SK-N-SH (cell line): ENCODE results near the gene HMGB1. TPM values are rescaled to one million over a fixed set of nuclear protein-coding genes. Genes with fewer than 3 reads are reported as not detected.
A peak's percentile ranks its signal among the peaks of the same experiment; 100 is the strongest.

Experiments
- CTCF ChIA-PET: fragments of 300-600, 350-600 bp; formaldehyde crosslinking; extraction: SDS; loops from one replicate; lab custom pipeline; 2021; lab: Yijun Ruan, JAX
- POLR2A ChIA-PET: fragments of 350-600 bp; sonication (Branson Sonifier 250); formaldehyde crosslinking; extraction: SDS; loops from one replicate; lab custom pipeline; 2020; ENCODE audit warnings: antibody characterized with exemption, inconsistent platforms; lab: Yijun Ruan, JAX
- DNase-seq: peaks from one replicate; pipeline ENCODE4 v3.0.0; 2012
- H2AFZ ChIP-seq: fragments of 200-600 bp; sonication (generic); 2 replicates; pipeline ENCODE4 v1.8.1; 2016; ENCODE audit warnings: antibody characterized with exemption, mild to moderate bottlenecking, low read depth
- H3F3A ChIP-seq: fragments of 200-600 bp; sonication (generic); replicated peaks from 2 replicates; pipeline ENCODE3; 2016; ENCODE audit warnings: antibody characterized with exemption, mild to moderate bottlenecking; ENCODE audit not compliant: insufficient read depth
- H3K27ac ChIP-seq, 2 experiments: fragments of 200-500 bp in 1 of 2; fragments of 200-600 bp in 1 of 2; sonication (Bioruptor generic) in 1 of 2; sonication (generic), shearing (Covaris generic) in 1 of 2; 2 replicates each; pipeline versions ENCODE4 v1.5.1 to v1.6.1; 2014 to 2016; ENCODE audit warnings: low read depth in 2 of 2, inconsistent platforms in 1 of 2, low read length in 1 of 2, mild to moderate bottlenecking in 1 of 2, mixed read lengths in 1 of 2
- H3K27me3 ChIP-seq: fragments of 200-600 bp; sonication (generic), shearing (Covaris generic); 2 replicates; pipeline ENCODE4 v1.6.1; 2016; ENCODE audit warnings: mixed run types; ENCODE audit not compliant: insufficient read depth
- H3K36me3 ChIP-seq, 2 experiments: fragments of 200-500 bp in 1 of 2; fragments of 200-600 bp in 1 of 2; sonication (Bioruptor generic) in 1 of 2; sonication (generic) in 1 of 2; replicated peaks in 1 of 2; 2 replicates each; pipeline versions ENCODE3 to v1.5.1; 2014 to 2016; ENCODE audit warnings: low read length in 1 of 2, mild to moderate bottlenecking in 1 of 2; ENCODE audit not compliant: insufficient read depth in 2 of 2, control insufficient read depth in 1 of 2
- H3K4me1 ChIP-seq, 2 experiments: fragments of 200-500 bp in 1 of 2; fragments of 200-600 bp in 1 of 2; sonication (Bioruptor generic) in 1 of 2; sonication (generic), shearing (Covaris generic) in 1 of 2; 2 replicates each; pipeline versions ENCODE4 v1.5.1 to v1.6.1; 2014 to 2016; ENCODE audit warnings: low read depth in 1 of 2, low read length in 1 of 2, mixed run types in 1 of 2; ENCODE audit not compliant: insufficient read depth in 2 of 2, control insufficient read depth in 1 of 2
- H3K4me2 ChIP-seq: fragments of 200-600 bp; sonication (generic), shearing (Covaris generic); 2 replicates; pipeline ENCODE4 v1.6.1; 2017; ENCODE audit warnings: mixed run types
- H3K4me3 ChIP-seq, 2 experiments: fragments of 200-500 bp in 1 of 2; fragments of 200-600 bp in 1 of 2; sonication (Bioruptor generic) in 1 of 2; sonication (generic), shearing (Covaris generic) in 1 of 2; 2 replicates each; pipeline versions ENCODE4 v1.5.1 to v1.8.1; 2014 to 2016; ENCODE audit warnings: low read depth in 2 of 2, inconsistent platforms in 1 of 2, low read length in 1 of 2, mild to moderate bottlenecking in 1 of 2, mixed read lengths in 1 of 2, moderate library complexity in 1 of 2
- H3K79me2 ChIP-seq: fragments of 200-600 bp; sonication (generic); 2 replicates; pipeline ENCODE4 v1.8.1; 2017; ENCODE audit warnings: mild to moderate bottlenecking; ENCODE audit not compliant: insufficient read depth
- H3K9ac ChIP-seq: fragments of 200-600 bp; sonication (generic); 2 replicates; pipeline ENCODE4 v1.6.1; 2017; ENCODE audit warnings: mixed run types
- H3K9me2 ChIP-seq: fragments of 200-600 bp; sonication (generic); 2 replicates; pipeline ENCODE4 v1.6.1; 2017; ENCODE audit warnings: mixed run types
- H3K9me3 ChIP-seq: fragments of 200-600 bp; sonication (generic); 2 replicates; pipeline ENCODE4 v1.6.1; 2017; ENCODE audit warnings: mixed run types, mild to moderate bottlenecking, moderate library complexity
- H4K20me1 ChIP-seq: fragments of 200-600 bp; sonication (generic); 2 replicates; pipeline ENCODE4 v1.6.1; 2017; ENCODE audit warnings: mild to moderate bottlenecking, mixed run types; ENCODE audit not compliant: insufficient read depth
- CHD2 ChIP-seq: fragments of 150-350 bp; IDR thresholded peaks from 2 replicates; pipeline ENCODE4 v1.6.1; 2018; ENCODE audit warnings: low read length; ENCODE audit not compliant: partially characterized antibody
- EP300 ChIP-seq, 2 experiments: IDR thresholded peaks; 2 replicates each; pipeline versions ENCODE4 v1.4.0 to v1.6.1; 2012; ENCODE audit warnings: borderline replicate concordance in 1 of 2, low read depth in 1 of 2, low read length in 1 of 2
- FOXM1 ChIP-seq: IDR thresholded peaks from 2 replicates; pipeline ENCODE4 v1.4.0; 2012; ENCODE audit warnings: low read depth, mild to moderate bottlenecking
- GABPA ChIP-seq: IDR thresholded peaks from 2 replicates; pipeline ENCODE4 v1.4.0; 2012; ENCODE audit warnings: low read depth, mild to moderate bottlenecking
- MXI1 ChIP-seq: IDR thresholded peaks from 2 replicates; pipeline ENCODE4 v1.6.1; 2012; ENCODE audit warnings: mild to moderate bottlenecking, low read depth, low read length, improper control_type of control experiment
- NRF1 ChIP-seq: IDR thresholded peaks from 2 replicates; pipeline ENCODE4 v1.6.1; 2012; ENCODE audit warnings: low read depth, mild to moderate bottlenecking, low read length
- RAD21 ChIP-seq: IDR thresholded peaks from 2 replicates; pipeline ENCODE4 v1.6.1; 2012; ENCODE audit warnings: mild to moderate bottlenecking, low read length
- SIN3A ChIP-seq: IDR thresholded peaks from 2 replicates; pipeline ENCODE4 v1.6.1; 2012; ENCODE audit warnings: low read depth, mild to moderate bottlenecking, low read length, moderate library complexity, borderline replicate concordance
- TAF1 ChIP-seq: IDR thresholded peaks from 2 replicates; pipeline ENCODE4 v1.6.1; 2012; ENCODE audit warnings: low read depth, mild to moderate bottlenecking, low read length, moderate library complexity, borderline replicate concordance
- TCF12 ChIP-seq: IDR thresholded peaks from 2 replicates; pipeline ENCODE4 v1.4.0; 2012
- TEAD4 ChIP-seq: IDR thresholded peaks from 2 replicates; pipeline ENCODE4 v1.4.0; 2012; ENCODE audit warnings: mild to moderate bottlenecking, borderline replicate concordance; ENCODE audit not compliant: insufficient read depth
- YY1 ChIP-seq: IDR thresholded peaks from 2 replicates; pipeline ENCODE4 v1.4.0; 2012; ENCODE audit warnings: low read depth, mild to moderate bottlenecking
- WGBS: methylation state at CpG from one replicate; pipeline ENCODE4 v1.1.6; 2017; ENCODE audit warnings: low lambda C conversion rate; 5-methylcytosine and 5-hydroxymethylcytosine counted together
- polyA plus RNA-seq, 3 experiments: library from polyadenylated mRNA; depleted of rRNA; stranded (reverse); fragments of >200 nt; gene quantifications; 2 replicates each; pipeline ENCODE4 v1.2.3, GENCODE V29; 2012
- TF ChIP-seq, protein P1 (sequence below): IDR thresholded peaks from 2 replicates; pipeline ENCODE4 v1.4.0; 2012; ENCODE audit warnings: low read depth, borderline replicate concordance
- TF ChIP-seq, protein P2 (sequence below): IDR thresholded peaks from 2 replicates; pipeline ENCODE4 v1.4.0; 2012; ENCODE audit warnings: low read depth

HMGB1 gene
- polyA plus RNA-seq, 1 of the 3 experiments (the other 2 are of a cell fraction) = 166 TPM

DNA sequence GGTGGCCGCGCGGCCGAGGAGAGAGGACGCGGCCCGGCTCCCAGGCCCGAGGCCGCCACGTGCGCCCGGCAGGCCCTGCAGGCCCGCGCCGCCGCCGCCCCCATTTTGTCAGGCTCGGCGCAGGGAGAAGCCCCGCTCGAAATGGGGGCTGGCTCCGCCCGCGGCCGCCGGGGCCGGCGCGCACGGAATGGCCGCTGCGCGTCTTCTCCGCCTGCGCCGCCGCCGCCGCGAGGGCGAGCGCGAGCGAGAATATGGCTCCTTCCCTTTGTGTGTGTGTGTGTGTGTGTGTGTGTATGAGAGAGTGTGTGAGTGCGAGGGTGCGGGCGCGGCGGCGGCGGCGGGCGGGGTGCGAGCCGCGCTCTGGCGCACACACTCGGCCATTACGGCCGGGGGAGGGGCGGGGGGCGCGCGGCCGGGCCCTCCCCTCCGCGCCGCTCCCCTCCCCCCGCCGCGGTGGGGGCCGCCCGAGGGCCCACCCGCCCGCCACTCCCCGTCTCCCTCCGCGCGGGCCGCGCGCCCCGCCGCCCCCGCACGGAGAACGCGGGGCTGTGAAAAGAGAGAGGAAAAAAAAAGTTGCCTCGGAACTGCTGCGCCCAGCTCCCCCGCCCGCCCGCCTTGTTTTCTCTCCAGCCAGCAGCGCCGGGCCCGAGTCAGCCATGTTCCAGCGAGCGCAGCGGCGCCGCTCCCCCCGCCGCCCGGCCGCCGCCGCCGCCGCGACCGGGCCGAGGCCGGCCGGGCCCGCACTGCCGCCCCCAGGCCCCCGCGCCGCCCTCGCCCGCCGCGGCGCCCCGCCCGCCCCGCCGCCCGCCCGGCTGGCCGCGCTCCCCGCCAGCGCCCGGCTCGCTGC, 1.0 kb downstream of the HMGB1 start:
- POLR2A ChIA-PET = interaction anchor here (0.6 to 1.9 kb wide), 3 partner anchors 9 to 158 kb away, joined by 3 to 25 read pairs (median 5); partner anchors contain the start of genes KATNAL1 and USPL1

DNA sequence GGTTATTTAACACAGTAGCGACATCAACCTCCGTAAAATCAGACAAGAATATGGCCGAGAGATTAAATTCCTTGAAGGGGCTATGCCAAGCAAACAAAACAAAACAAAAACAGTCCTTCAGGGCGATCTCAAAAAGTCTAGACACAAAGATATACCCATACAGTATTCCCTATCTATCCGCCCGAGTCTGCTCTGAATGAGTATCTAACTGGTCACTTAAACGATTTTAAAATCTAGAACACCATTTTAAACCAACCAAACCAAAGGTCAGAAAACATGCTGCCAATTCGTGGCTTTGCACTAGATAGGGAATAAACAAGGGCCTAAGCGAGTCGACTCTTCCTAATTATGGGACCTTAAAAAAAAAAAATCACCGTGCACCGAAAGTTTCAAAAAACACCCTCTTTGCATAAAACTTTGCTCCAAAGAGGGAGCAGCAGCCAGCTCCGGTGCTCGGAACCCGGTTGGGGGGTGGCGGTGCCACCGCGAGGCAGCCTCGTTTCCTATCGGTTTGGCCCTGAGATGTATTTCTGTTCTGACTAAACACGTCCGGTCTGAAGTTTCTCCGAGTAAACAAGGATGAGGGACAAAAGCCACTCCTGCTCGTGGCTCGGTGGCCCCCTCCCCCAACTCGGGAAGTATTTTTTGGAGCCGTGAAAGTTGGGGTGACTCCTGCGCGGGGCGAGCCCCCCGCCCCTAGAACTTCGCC, 1.8 kb downstream of the HMGB1 start:
- Histone ChIP-seq H3K27me3 (no peaks in the 10 kb centered on the region), H3K79me2 (peaks cover 43% of the 10 kb centered on the region), H3K4me1 (peaks cover 13 to 23% of the 10 kb centered on the region in 2 experiments; a peak in 3 of 4 replicates), H3K4me2 (peak overlapping the region; percentile 80), H3K4me3 (peak overlapping the region; percentile 68 to 77), H3K9me3 (no peaks in the 10 kb centered on the region), H3F3A (peaks cover 38% of the 10 kb centered on the region), H3K9ac (peak overlapping the region; percentile 85), H4K20me1 (peaks cover 11% of the 10 kb centered on the region; the same call in 1 of the 2 replicates), H3K9me2 (no peaks in the 10 kb centered on the region), H3K27ac (peak overlapping the region; percentile 85 to 97), H2AFZ (no peak overlapping the region), H3K36me3 (peaks cover 26 to 36% of the 10 kb centered on the region in 2 experiments)
- POLR2A ChIA-PET = no interaction called here
- DNase-seq = no peak
- TF ChIP-seq TEAD4 (no peak), SIN3A (peak; percentile 35; the same call in 1 of the 2 replicates), CHD2 (no peak)
- 5% methylated on average over 21 of the region's 32 CpGs for WGBS
- CTCF ChIA-PET = interaction anchor here (1.0 kb wide), 1 partner anchor 349 kb away, joined by 3 read pairs; no protein-coding TSS in a partner anchor

More for the DNA sequence above, 1.0 kb downstream of the HMGB1 start:
- H3K9me2 ChIP-seq = no peaks in the 10 kb centered on the region
- H3K4me3 ChIP-seq = peak overlapping the region; percentile 68 to 77
- H3F3A ChIP-seq = peaks cover 30% of the 10 kb centered on the region
- H3K9ac ChIP-seq = peak overlapping the region; percentile 85
- H3K9me3 ChIP-seq = no peaks in the 10 kb centered on the region
- peaks cover 38% of the 10 kb centered on the region for H3K79me2 ChIP-seq
- DNase-seq = peak; percentile 90
- peaks cover 11% of the 10 kb centered on the region; the same call in 1 of the 2 replicates for H4K20me1 ChIP-seq
- 0% methylated on average over 10 of the region's 136 CpGs for WGBS
- CTCF ChIA-PET = interaction anchor here (0.6 to 1.0 kb wide), 2 partner anchors 35 to 349 kb away, joined by 3 read pairs; no protein-coding TSS in a partner anchor
- no peaks in the 10 kb centered on the region for H3K27me3 ChIP-seq
- peak overlapping the region; percentile 85 to 97 for H3K27ac ChIP-seq
- H3K4me2 ChIP-seq = peak overlapping the region; percentile 80
- no peak for TF ChIP-seq RAD21
- TF ChIP-seq, protein P1, sequence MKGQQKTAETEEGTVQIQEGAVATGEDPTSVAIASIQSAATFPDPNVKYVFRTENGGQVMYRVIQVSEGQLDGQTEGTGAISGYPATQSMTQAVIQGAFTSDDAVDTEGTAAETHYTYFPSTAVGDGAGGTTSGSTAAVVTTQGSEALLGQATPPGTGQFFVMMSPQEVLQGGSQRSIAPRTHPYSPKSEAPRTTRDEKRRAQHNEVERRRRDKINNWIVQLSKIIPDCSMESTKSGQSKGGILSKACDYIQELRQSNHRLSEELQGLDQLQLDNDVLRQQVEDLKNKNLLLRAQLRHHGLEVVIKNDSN = no peak
- TF ChIP-seq FOXM1 = no peak
- TF ChIP-seq, protein P2, sequence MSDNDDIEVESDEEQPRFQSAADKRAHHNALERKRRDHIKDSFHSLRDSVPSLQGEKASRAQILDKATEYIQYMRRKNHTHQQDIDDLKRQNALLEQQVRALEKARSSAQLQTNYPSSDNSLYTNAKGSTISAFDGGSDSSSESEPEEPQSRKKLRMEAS = 0 out of 2 replicates have a peak, but pooled peaks have one; percentile 15
- TF ChIP-seq TCF12 = no peak
- peak in 1 of 2 experiments; percentile 20; a peak in 1 of 4 replicates for TF ChIP-seq EP300 (IDR thresholded peaks at IDR 0.05; ENCODE audit: borderline replicate concordance in 1 of 2, low read depth in 1 of 2, low read length in 1 of 2)
- no peak for TF ChIP-seq SIN3A
- no peak for TF ChIP-seq GABPA
- TF ChIP-seq CHD2 = peak; percentile 39
- peak; percentile 80 for TF ChIP-seq YY1
- 0 out of 2 replicates have a peak, but pooled peaks have one; percentile 26 for TF ChIP-seq NRF1
- TF ChIP-seq TAF1 = peak; percentile 47; the same call in 1 of the 2 replicates
- TF ChIP-seq MXI1 = peak; percentile 41
- peaks cover 19 to 28% of the 10 kb centered on the region in 2 experiments for H3K36me3 ChIP-seq
- H3K4me1 ChIP-seq = peaks cover 13 to 23% of the 10 kb centered on the region in 2 experiments; a peak in 3 of 4 replicates
- no peak overlapping the region for H2AFZ ChIP-seq
